Measurements from ENCODE around the gene ANKRD9. TPM values are rescaled to one million over a fixed set of nuclear protein-coding genes. Genes with fewer than 3 reads are reported as not detected.
A peak's percentile ranks its signal among the peaks of the same experiment; 100 is the strongest.

The ANKRD9 gene
- total and polyA plus RNA-seq, 9 of the 15 experiments (the other 6 are each of a cell fraction or from before 2014, with no cell fraction given): 0.04 to 32.9 (median 5.3) TPM

DNA sequence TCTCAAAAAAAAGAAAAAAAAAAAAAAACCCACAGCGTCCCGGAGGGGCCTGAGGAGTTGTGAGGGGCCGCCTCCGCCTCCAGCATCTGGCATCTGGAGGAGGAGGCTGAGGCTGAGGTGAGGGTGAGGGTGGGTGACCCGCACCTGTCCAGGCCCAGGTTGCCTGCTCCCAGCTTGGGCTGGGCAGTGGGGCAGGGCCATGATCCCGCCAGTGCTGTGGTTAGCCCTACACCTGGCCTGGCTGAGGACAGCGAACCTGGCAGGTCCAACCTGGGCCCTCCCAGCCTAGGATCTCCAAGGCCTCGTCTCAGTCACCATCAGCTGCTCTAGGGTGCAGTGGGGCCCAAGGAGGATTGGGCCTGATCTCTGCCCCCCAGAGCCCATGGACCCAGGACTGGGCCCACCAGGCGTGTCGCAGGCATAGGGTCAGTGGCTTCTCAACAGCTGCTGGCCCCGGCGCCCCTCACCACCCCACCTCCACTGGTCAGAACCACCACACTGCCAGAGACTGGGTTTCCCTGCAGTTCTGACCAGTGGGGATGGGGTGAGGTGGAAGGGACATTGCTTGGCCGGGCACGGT is 46.6 kb upstream of the ANKRD9 start:
- ATAC-seq: no peak
- POLR2A ChIA-PET: interaction anchor here (1.2 to 1.7 kb wide), 2 partner anchors 14 to 19 kb away, joined by 3 to 6 read pairs; no protein-coding TSS in a partner anchor
- peaks cover 13% of the 10 kb centered on the region; the same call in 1 of the 3 replicates for H3K36me3 ChIP-seq (ENCODE audit: control insufficient read depth, insufficient read depth, low read length)
- CTCF ChIA-PET (ENCODE audit: low intra/inter-chr PET ratio): no interaction called here
- H3K4me1 ChIP-seq (replicated peaks in 1 of 2; ENCODE audit: control insufficient read depth in 2 of 2, insufficient read depth in 2 of 2, low read length in 2 of 2): peaks cover 10 to 47% of the 10 kb centered on the region in 2 experiments
- no peak overlapping the region for H2AFZ ChIP-seq (ENCODE audit: low read depth, low read length)
- H3K27me3 ChIP-seq (ENCODE audit: control insufficient read depth in 2 of 2, insufficient read depth in 2 of 2, low read length in 2 of 2): no peaks in the 10 kb centered on the region
- in situ Hi-C loops (cut with MboI) (no loop called here), intact Hi-C loops (cut with micrococcal nuclease) (no loop called here)
- 90% methylated on average over 4 of the region's 14 CpGs for WGBS (ENCODE audit: insufficient coverage, low coverage, missing lambda C conversion rate)
- no peak overlapping the region for H3K4me2 ChIP-seq (ENCODE audit: insufficient read depth, low read length)
- H4K20me1 ChIP-seq (replicated peaks; ENCODE audit: control insufficient read depth, insufficient read depth, low read length): no peaks in the 10 kb centered on the region
- no TSS peak for BruUV-seq (replicated peaks)
- peaks cover 2% of the 10 kb centered on the region; the same call in 1 of the 2 replicates for H3K9me3 ChIP-seq (replicated peaks; ENCODE audit: control insufficient read depth, insufficient read depth, low read depth, low read length)
- peaks cover 32% of the 10 kb centered on the region for H3K79me2 ChIP-seq (ENCODE audit: control insufficient read depth, insufficient read depth, low read length)
- H3K4me3 ChIP-seq: no peak overlapping the region
- TF ChIP-seq POLR2AphosphoS2 (IDR thresholded peaks at IDR 0.05; ENCODE audit: low read length) (0 out of 2 replicates have a peak, but pooled peaks have one; percentile 16), SRSF7 (optimal IDR thresholded peaks at IDR 0.05; ENCODE audit: low read depth, low read length) (no peak), RBFOX2 (IDR thresholded peaks at IDR 0.05; ENCODE audit: low read depth, low read length) (peak; percentile 25), POLR2B (IDR thresholded peaks at IDR 0.05; ENCODE audit: low read depth, partially characterized antibody) (peak; percentile 13)
- no peaks in the 10 kb centered on the region for H3K9me1 ChIP-seq (ENCODE audit: control insufficient read depth, insufficient read depth, low read length)
- FAIRE-seq: no peak
- DNase-seq (ENCODE audit: extremely low read depth in 1 of 4, low spot score in 3 of 4): no peak
- H3K9ac ChIP-seq (ENCODE audit: insufficient read depth in 1 of 2, low read depth in 2 of 2, low read length in 2 of 2): 0 out of 4 replicates have a peak overlapping the region, but pooled peaks of 1 of the 2 experiments have one; percentile 35
- no peak overlapping the region for H3K27ac ChIP-seq (ENCODE audit: extremely low read depth, low read depth, low read length)
